OCI-LY7 (cell line): ENCODE measurements around the gene NRCAM. TPM values are rescaled to one million over a fixed set of nuclear protein-coding genes. Genes with fewer than 3 reads are reported as not detected.
A peak's percentile ranks its signal among the peaks of the same experiment; 100 is the strongest.

Experiments used
- BruUV-seq: library from RNA; stranded (reverse); fragments of 400-500 nt; replicated peaks from 2 replicates; lab custom pipeline; 2021; lab: Mats Ljungman, UMichigan
- CTCF ChIA-PET: fragments of 300-600 bp; sonication (Branson Sonifier 250); formaldehyde crosslinking; loops from one replicate; lab custom pipeline; 2022; ENCODE audit warnings: antibody characterized with exemption; ENCODE audit not compliant: unreplicated experiment; lab: Charles Lee
- POLR2A ChIA-PET: fragments of 300-600 bp; sonication (Branson Sonifier 250); formaldehyde crosslinking; loops from one replicate; lab custom pipeline; 2022; ENCODE audit warnings: antibody characterized with exemption; lab: Charles Lee
- DNase-seq: peaks from one replicate; pipeline ENCODE4 v3.0.0-alpha.2; 2015; ENCODE audit warnings: low spot score
- H2AFZ ChIP-seq: fragments of 200-600 bp; sonication (generic), shearing (Covaris generic); 2 replicates; pipeline ENCODE4 v1.6.1; 2014; ENCODE audit warnings: mild to moderate bottlenecking, antibody characterized with exemption, low read length, moderate library complexity
- H3K27ac ChIP-seq: fragments of 200-600 bp; sonication (generic); 2 replicates; pipeline ENCODE4 v1.5.1; 2014; ENCODE audit warnings: mixed run types, low read depth, mild to moderate bottlenecking, moderate library complexity, low read length, inconsistent platforms; ENCODE audit not compliant: poor library complexity, severe bottlenecking
- H3K36me3 ChIP-seq: fragments of 200-600 bp; sonication (generic); 2 replicates; pipeline ENCODE4 v1.6.1; 2014; ENCODE audit warnings: mild to moderate bottlenecking, antibody characterized with exemption, low read length, moderate library complexity, mixed read lengths; ENCODE audit not compliant: insufficient read depth
- H3K4me1 ChIP-seq: fragments of 200-600 bp; sonication (generic); 2 replicates; pipeline ENCODE4 v1.5.1; 2014; ENCODE audit warnings: mild to moderate bottlenecking, low read length; ENCODE audit not compliant: insufficient read depth, poor library complexity, severe bottlenecking
- H3K4me2 ChIP-seq: fragments of 200-600 bp; sonication (generic); 2 replicates; pipeline ENCODE4 v1.6.1; 2014; ENCODE audit warnings: mild to moderate bottlenecking, low read length
- H3K4me3 ChIP-seq: fragments of 200-600 bp; sonication (generic); 2 replicates; pipeline ENCODE4 v1.5.1; 2014; ENCODE audit warnings: mild to moderate bottlenecking, low read depth, low read length; ENCODE audit not compliant: poor library complexity, severe bottlenecking
- H3K79me2 ChIP-seq: fragments of 200-600 bp; sonication (generic); 2 replicates; pipeline ENCODE4 v1.6.1; 2016; ENCODE audit warnings: low read depth, mild to moderate bottlenecking, low read length, moderate library complexity, mixed read lengths; ENCODE audit not compliant: insufficient read depth
- H3K9me2 ChIP-seq: fragments of 200-600 bp; sonication (generic); 2 replicates; pipeline ENCODE4 v1.6.1; 2016; ENCODE audit warnings: mild to moderate bottlenecking, low read length, mixed read lengths; ENCODE audit not compliant: insufficient read depth
- H3K9me3 ChIP-seq: fragments of 200-600 bp; sonication (generic); 2 replicates; pipeline ENCODE4 v1.6.1; 2014; ENCODE audit warnings: mild to moderate bottlenecking, mixed run types, low read length, mixed read lengths
- H4K20me1 ChIP-seq: fragments of 200-600 bp; sonication (generic); 2 replicates; pipeline ENCODE4 v1.6.1; 2014; ENCODE audit warnings: mild to moderate bottlenecking, antibody characterized with exemption, low read length, moderate library complexity, mixed read lengths; ENCODE audit not compliant: insufficient read depth
- CTCF ChIP-seq: fragments of 200-600 bp; sonication (generic); conservative IDR thresholded peaks from 2 replicates; pipeline ENCODE4 v1.5.1; 2014; ENCODE audit warnings: mild to moderate bottlenecking, antibody characterized with exemption, low read length, moderate library complexity, mixed read lengths
- EZH2phosphoT487 ChIP-seq: fragments of 200-600 bp; sonication (generic); IDR thresholded peaks from 2 replicates; pipeline ENCODE4 v1.6.1; 2018; ENCODE audit warnings: low read depth, borderline replicate concordance, mild to moderate bottlenecking, mixed run types, antibody characterized with exemption, low read length, moderate library complexity, mixed read lengths
- intact Hi-C: fragments of 100-400 bp; cut with micrococcal nuclease; formaldehyde crosslinking; loops from one replicate; pipeline ENCODE4 v1.10.0; 2022; ENCODE audit not compliant: unreplicated experiment
- total RNA-seq, 2 experiments: library from RNA; depleted of rRNA in 1 of 2; stranded (reverse); fragments of >200 nt in 1 of 2; shearing (Covaris generic) in 1 of 2; gene quantifications; 2 replicates each; pipeline ENCODE4 v1.2.3, GENCODE V29; 2014 to 2022

Gene NRCAM
- total RNA-seq, 2 experiments from 2014 or later = not detected

GRCh38 chr7:108384716-108385483 lies 71.3 kb downstream of the NRCAM start:
- H2AFZ ChIP-seq = no peak overlapping the region
- no peak overlapping the region for H3K4me3 ChIP-seq
- H3K36me3 ChIP-seq = no peaks in the 10 kb centered on the region
- H4K20me1 ChIP-seq = no peaks in the 10 kb centered on the region
- H3K4me1 ChIP-seq = no peaks in the 10 kb centered on the region
- peak; percentile 10 for DNase-seq
- no peaks in the 10 kb centered on the region for H3K9me3 ChIP-seq
- H3K4me2 ChIP-seq = no peak overlapping the region
- no peaks in the 10 kb centered on the region for H3K9me2 ChIP-seq
- H3K79me2 ChIP-seq = no peaks in the 10 kb centered on the region
- intact Hi-C loops = no loop called here
- CTCF ChIA-PET = no interaction called here
- no TSS peak for BruUV-seq
- H3K27ac ChIP-seq = no peak overlapping the region
- peak; percentile 71 for TF ChIP-seq CTCF
- no peak for TF ChIP-seq EZH2phosphoT487
- POLR2A ChIA-PET = no interaction called here

- no peak overlapping the region for H3K4me3 ChIP-seq
- H4K20me1 ChIP-seq = no peaks in the 10 kb centered on the region
- H3K27ac ChIP-seq = no peak overlapping the region
- no peak for DNase-seq
- H2AFZ ChIP-seq = no peak overlapping the region
- TF ChIP-seq CTCF = no peak
- no peak for TF ChIP-seq EZH2phosphoT487
- H3K4me2 ChIP-seq = no peak overlapping the region
- no peaks in the 10 kb centered on the region for H3K9me2 ChIP-seq
- intact Hi-C loops = no loop called here
- H3K79me2 ChIP-seq = no peaks in the 10 kb centered on the region
- no TSS peak for BruUV-seq
- no peaks in the 10 kb centered on the region for H3K4me1 ChIP-seq
- no peaks in the 10 kb centered on the region for H3K9me3 ChIP-seq
- H3K36me3 ChIP-seq = no peaks in the 10 kb centered on the region
- ChIA-PET POLR2A (interaction anchor here (0.7 kb wide), 2 partner anchors 31 to 59 kb away, joined by 3 read pairs; no protein-coding TSS in a partner anchor), CTCF (no interaction called here)
Observed at GRCh38 chr7:108382932-108383331, 73.3 kb downstream of the NRCAM start.

- ChIA-PET POLR2A (no interaction called here), CTCF (no interaction called here)
- no peak overlapping the region for H2AFZ ChIP-seq
- H3K4me1 ChIP-seq = no peaks in the 10 kb centered on the region
- no peak for TF ChIP-seq EZH2phosphoT487
- no peak for TF ChIP-seq CTCF
- DNase-seq = no peak
- no peaks in the 10 kb centered on the region for H3K36me3 ChIP-seq
- no TSS peak for BruUV-seq
- intact Hi-C loops = no loop called here
- no peak overlapping the region for H3K4me3 ChIP-seq
- H3K79me2 ChIP-seq = no peaks in the 10 kb centered on the region
- no peaks in the 10 kb centered on the region for H3K9me2 ChIP-seq
- H3K27ac ChIP-seq = no peak overlapping the region
- no peak overlapping the region for H3K4me2 ChIP-seq
- no peaks in the 10 kb centered on the region for H3K9me3 ChIP-seq
- H4K20me1 ChIP-seq = no peaks in the 10 kb centered on the region
Observed at GRCh38 chr7:108380517-108380916, 75.7 kb downstream of the NRCAM start.
